NCI-H187 treated with DMSO at 0.1 percent for 48 hours (cell line): ENCODE measurements around the gene CMTM1.
"Not testable (repeated sequence)": the region's sequence is repeated elsewhere in the genome, so short reads cannot be mapped to it uniquely, and the experiment has no call there.

Experiments
- DNase-seq: peaks from one replicate; lab custom pipeline; 2025; lab: John Stamatoyannopoulos, UW

Gene CMTM1

GRCh38 chr16:66562409-66562808 lies 3.8 kb upstream of the CMTM1 start:
- no peak for DNase-seq

- DNase-seq: no peak
These were observed 3.3 kb upstream of the CMTM1 start for GRCh38 chr16:66562986-66563385.

- no peak for DNase-seq
These were observed 2.5 kb upstream of the CMTM1 start for GRCh38 chr16:66563574-66564334.

GRCh38 chr16:66567270-66567669 lies 1.0 kb downstream of the CMTM1 start:
- not testable (repeated sequence) for DNase-seq

GRCh38 chr16:66568355-66568754 lies 2.1 kb downstream of the CMTM1 start:
- no peak for DNase-seq

- DNase-seq: no peak
These were observed 2.9 kb downstream of the CMTM1 start for GRCh38 chr16:66569131-66569530.

GRCh38 chr16:66569827-66570405 lies 3.7 kb downstream of the CMTM1 start:
- no peak for DNase-seq

- DNase-seq: no peak
These were observed 6.1 kb downstream of the CMTM1 start for GRCh38 chr16:66572356-66572755.

- no peak for DNase-seq
These were observed 7.8 kb downstream of the CMTM1 start for GRCh38 chr16:66574081-66574480.

GRCh38 chr16:66574531-66574930 lies 8.3 kb downstream of the CMTM1 start:
- no peak for DNase-seq

GRCh38 chr16:66575060-66575459 lies 8.8 kb downstream of the CMTM1 start:
- DNase-seq: no peak

GRCh38 chr16:66576296-66576695 lies 10.1 kb downstream of the CMTM1 start:
- DNase-seq: no peak

GRCh38 chr16:66578651-66579531 lies 12.7 kb downstream of the CMTM1 start, which contains the start of gene CMTM2:
Gene CMTM2 (plus strand): TSS chr16:66579463. CDS start chr16:66579608, 145 bp downstream.
- no peak for DNase-seq

- DNase-seq: no peak
These were observed 14.5 kb downstream of the CMTM1 start for GRCh38 chr16:66580605-66581209.

- no peak for DNase-seq
These were observed 15.2 kb downstream of the CMTM1 start for GRCh38 chr16:66581246-66581952.

- no peak for DNase-seq
These were observed 19.4 kb downstream of the CMTM1 start for GRCh38 chr16:66585481-66586239.

GRCh38 chr16:66587881-66588600 lies 21.8 kb downstream of the CMTM1 start:
- no peak for DNase-seq

- DNase-seq: no peak
These were observed 22.9 kb downstream of the CMTM1 start for GRCh38 chr16:66588981-66589713.

- DNase-seq: no peak
These were observed 24.1 kb downstream of the CMTM1 start for GRCh38 chr16:66590322-66590721.
